ENCODE measurements around the gene SNTA1.
"Not testable (repeated sequence)": the region's sequence is repeated elsewhere in the genome, so short reads cannot be mapped to it uniquely, and the experiment has no call there.

SNTA1 gene

GRCh38 chr20:33431797-33432381 is 11.7 kb downstream of the SNTA1 start:
- no peak for DNase-seq (ENCODE audit: low spot score)

GRCh38 chr20:33423875-33424274 is 19.7 kb downstream of the SNTA1 start:
- DNase-seq (ENCODE audit: low spot score) = not testable (repeated sequence)

GRCh38 chr20:33423141-33423834 is 20.3 kb downstream of the SNTA1 start:
- no peak for DNase-seq (ENCODE audit: low spot score)

GRCh38 chr20:33419140-33419974 is 24.2 kb downstream of the SNTA1 start:
- DNase-seq (ENCODE audit: low spot score) = no peak

- no peak for DNase-seq (ENCODE audit: low spot score)
Measured at GRCh38 chr20:33418033-33418432, 25.5 kb downstream of the SNTA1 start.

GRCh38 chr20:33415948-33416347 is 27.6 kb downstream of the SNTA1 start:
- DNase-seq (ENCODE audit: low spot score) = peak; percentile 36

- DNase-seq (ENCODE audit: low spot score) = no peak
Measured at GRCh38 chr20:33412484-33412838, 31.1 kb downstream of the SNTA1 start.

- DNase-seq (ENCODE audit: low spot score) = no peak
Measured at GRCh38 chr20:33411711-33412483, 31.7 kb downstream of the SNTA1 start.

GRCh38 chr20:33411242-33411641 is 32.3 kb downstream of the SNTA1 start:
- DNase-seq (ENCODE audit: low spot score) = no peak

- DNase-seq (ENCODE audit: low spot score) = no peak
Measured at GRCh38 chr20:33410081-33410742, 33.4 kb downstream of the SNTA1 start.

- DNase-seq (ENCODE audit: low spot score) = peak; percentile 88
Measured at GRCh38 chr20:33408716-33409654, 34.6 kb downstream of the SNTA1 start.

- DNase-seq (ENCODE audit: low spot score) = no peak
Measured at GRCh38 chr20:33408313-33408712, 35.2 kb downstream of the SNTA1 start.

GRCh38 chr20:33407796-33408195 is 35.8 kb downstream of the SNTA1 start:
- DNase-seq (ENCODE audit: low spot score) = no peak

- no peak for DNase-seq (ENCODE audit: low spot score)
Measured at GRCh38 chr20:33407251-33407650, 36.3 kb downstream of the SNTA1 start.

GRCh38 chr20:33404281-33404680 is 39.3 kb downstream of the SNTA1 start:
- DNase-seq (ENCODE audit: low spot score) = no peak

GRCh38 chr20:33401921-33402369 is 41.6 kb downstream of the SNTA1 start:
- no peak for DNase-seq (ENCODE audit: low spot score)

GRCh38 chr20:33401184-33401920 is 42.2 kb downstream of the SNTA1 start, which contains the start of gene CDK5RAP1:
CDK5RAP1 (minus strand) TSS chr20:33401519; CDS start chr20:33397064, 4,455 bp downstream.
- DNase-seq (ENCODE audit: low spot score) = peak; percentile 80

- peak; percentile 40 for DNase-seq (ENCODE audit: low spot score)
Measured at GRCh38 chr20:33400812-33401183, 42.8 kb downstream of the SNTA1 start.

GRCh38 chr20:33399924-33400323 is 43.6 kb downstream of the SNTA1 start:
- DNase-seq (ENCODE audit: low spot score) = no peak

GRCh38 chr20:33394718-33395117 is 48.8 kb downstream of the SNTA1 start:
- DNase-seq (ENCODE audit: low spot score) = no peak

Measured in germinal center (tissue), 1 donor.